Measurements from ENCODE around the gene SFXN5. TPM values are rescaled to one million over a fixed set of nuclear protein-coding genes. Genes with fewer than 3 reads are reported as not detected.

SFXN5 gene
- total RNA-seq, 2 donors from 2014 or later, result 16.1 to 26.4 TPM

GRCh38 chr2:72921853-72922252 is 149.7 kb downstream of the SFXN5 start:
- H3K9me3 ChIP-seq, result no peaks in the 10 kb centered on the region
- H3K36me3 ChIP-seq, result no peaks in the 10 kb centered on the region
- no peak overlapping the region for H3K4me3 ChIP-seq
- no peak overlapping the region for H3K9ac ChIP-seq (ENCODE audit: low read depth in 2 of 2, low read length in 2 of 2)
- no peak overlapping the region for H3K27ac ChIP-seq
- no peak for DNase-seq
- no peak for TF ChIP-seq CTCF (IDR thresholded peaks at IDR 0.05)
- H3K27me3 ChIP-seq, result peaks cover 95% of the 10 kb centered on the region
- H3K4me1 ChIP-seq, result peaks cover 29% of the 10 kb centered on the region
- intact Hi-C loops (cut with DNase I), result no loop called here

GRCh38 chr2:72921088-72921851 is 150.2 kb downstream of the SFXN5 start:
- Histone ChIP-seq H3K4me1 (peaks cover 33% of the 10 kb centered on the region), H3K27me3 (peaks cover 93% of the 10 kb centered on the region), H3K9ac (ENCODE audit: low read depth in 2 of 2, low read length in 2 of 2) (no peak overlapping the region), H3K36me3 (no peaks in the 10 kb centered on the region), H3K4me3 (no peak overlapping the region), H3K9me3 (no peaks in the 10 kb centered on the region), H3K27ac (no peak overlapping the region)
- intact Hi-C loops (cut with DNase I), result no loop called here
- no peak for DNase-seq
- no peak for TF ChIP-seq CTCF (IDR thresholded peaks at IDR 0.05)

GRCh38 chr2:72920318-72921087 is 151.0 kb downstream of the SFXN5 start:
- peaks cover 93% of the 10 kb centered on the region for H3K27me3 ChIP-seq
- peaks cover 41% of the 10 kb centered on the region for H3K4me1 ChIP-seq
- peak; percentile 19 for DNase-seq
- H3K9ac ChIP-seq (ENCODE audit: low read depth in 2 of 2, low read length in 2 of 2), result no peak overlapping the region
- H3K9me3 ChIP-seq, result no peaks in the 10 kb centered on the region
- no peak for TF ChIP-seq CTCF (IDR thresholded peaks at IDR 0.05)
- intact Hi-C loops (cut with DNase I), result no loop called here
- H3K36me3 ChIP-seq, result no peaks in the 10 kb centered on the region
- no peak overlapping the region for H3K4me3 ChIP-seq
- no peak overlapping the region for H3K27ac ChIP-seq

- Histone ChIP-seq H3K36me3 (no peaks in the 10 kb centered on the region), H3K27me3 (peaks cover 93% of the 10 kb centered on the region), H3K27ac (no peak overlapping the region), H3K9me3 (no peaks in the 10 kb centered on the region), H3K4me1 (peaks cover 43% of the 10 kb centered on the region), H3K4me3 (no peak overlapping the region), H3K9ac (ENCODE audit: low read depth in 2 of 2, low read length in 2 of 2) (no peak overlapping the region)
- no peak for DNase-seq
- intact Hi-C loops (cut with DNase I), result no loop called here
- no peak for TF ChIP-seq CTCF (IDR thresholded peaks at IDR 0.05)
These were observed 151.8 kb downstream of the SFXN5 start for GRCh38 chr2:72919414-72920317.

GRCh38 chr2:72917877-72918553 is 153.5 kb downstream of the SFXN5 start:
- peak overlapping the region; percentile 41 for H3K4me3 ChIP-seq
- intact Hi-C loops (cut with DNase I), result no loop called here
- H3K27me3 ChIP-seq, result peaks cover 94% of the 10 kb centered on the region
- H3K27ac ChIP-seq, result no peak overlapping the region
- peaks cover 34% of the 10 kb centered on the region for H3K4me1 ChIP-seq
- no peaks in the 10 kb centered on the region for H3K9me3 ChIP-seq
- H3K36me3 ChIP-seq, result no peaks in the 10 kb centered on the region
- no peak for TF ChIP-seq CTCF (IDR thresholded peaks at IDR 0.05)
- no peak for DNase-seq
- H3K9ac ChIP-seq (ENCODE audit: low read depth in 2 of 2, low read length in 2 of 2), result no peak overlapping the region
